Panc1 (cell line): ENCODE data around the gene CANT1. TPM values are rescaled to one million over a fixed set of nuclear protein-coding genes. Genes with fewer than 3 reads are reported as not detected.

Source experiments
- ATAC-seq: fragments of 200-7000 bp; cut with Tn5 transposase; 2 replicates; pipeline ENCODE4 v1.9.1; 2020; ENCODE audit warnings: mild to moderate bottlenecking, moderate library complexity
- BruUV-seq: library from RNA; stranded (reverse); fragments of 400-500 nt; replicated peaks from 2 replicates; lab custom pipeline; 2021; lab: Mats Ljungman, UMichigan
- CTCF ChIA-PET: fragments of 300-600 bp; sonication (Branson Sonifier 250); formaldehyde crosslinking; loops from one replicate; lab custom pipeline; 2022; ENCODE audit warnings: antibody characterized with exemption; lab: Charles Lee
- POLR2A ChIA-PET: fragments of 300-600 bp; sonication (Branson Sonifier 250); formaldehyde crosslinking; loops from one replicate; lab custom pipeline; 2022; ENCODE audit warnings: antibody characterized with exemption; lab: Charles Lee
- DNase-seq: peaks from one replicate; pipeline ENCODE4 v3.0.0-alpha.2; 2010; ENCODE audit warnings: low read depth, low spot score
- H3K27ac ChIP-seq: 2 replicates; pipeline ENCODE4 v1.5.1; 2011; ENCODE audit warnings: mild to moderate bottlenecking, low read length, inconsistent platforms
- H3K27me3 ChIP-seq: fragments of 200-500 bp; sonication (Bioruptor generic); 2 replicates; pipeline ENCODE4 v1.6.0; 2014; ENCODE audit warnings: low read length, inconsistent platforms; ENCODE audit not compliant: control insufficient read depth, insufficient read depth
- H3K36me3 ChIP-seq: fragments of 200-500 bp; sonication (Bioruptor generic); 2 replicates; pipeline ENCODE4 v1.5.1; 2014; ENCODE audit warnings: inconsistent platforms, mild to moderate bottlenecking, low read length, moderate library complexity; ENCODE audit not compliant: control insufficient read depth, insufficient read depth
- H3K4me1 ChIP-seq: 2 replicates; pipeline ENCODE4 v1.5.1; 2011; ENCODE audit warnings: inconsistent platforms, mild to moderate bottlenecking, low read length, moderate library complexity; ENCODE audit not compliant: control insufficient read depth, insufficient read depth
- H3K4me3 ChIP-seq, 2 experiments: 2 replicates each; pipeline ENCODE4 v1.5.1; 2011 to 2012; ENCODE audit warnings: low read depth in 2 of 2, low read length in 2 of 2, mild to moderate bottlenecking in 2 of 2, inconsistent platforms in 1 of 2, moderate library complexity in 1 of 2
- H3K9me3 ChIP-seq: fragments of 200-500 bp; sonication (Bioruptor generic); 2 replicates; pipeline ENCODE4 v1.5.1; 2014; ENCODE audit warnings: low read depth, mild to moderate bottlenecking, inconsistent platforms, low read length, moderate library complexity; ENCODE audit not compliant: control insufficient read depth, insufficient read depth
- POLR2AphosphoS5 ChIP-seq: IDR thresholded peaks from 2 replicates; pipeline ENCODE4 v1.6.1; 2012; ENCODE audit warnings: mild to moderate bottlenecking, low read depth, low read length, moderate library complexity
- SIN3A ChIP-seq: IDR thresholded peaks from 2 replicates; pipeline ENCODE4 v1.6.1; 2012; ENCODE audit warnings: low read depth, mild to moderate bottlenecking, low read length, moderate library complexity, borderline replicate concordance; ENCODE audit not compliant: insufficient read depth
- TCF7L2 ChIP-seq: IDR thresholded peaks from 2 replicates; pipeline ENCODE4 v1.6.1; 2011; ENCODE audit warnings: mild to moderate bottlenecking, low read depth, low read length, inconsistent platforms
- in situ Hi-C: cut with HindIII; loops from 2 replicates; pipeline ENCODE4 v1.10.0; 2016; ENCODE audit warnings: low sequenced_read_pairs, low pct_unique_long_range_greater_than_20kb
- intact Hi-C: fragments of 100-400 bp; cut with micrococcal nuclease; formaldehyde crosslinking; loops from one replicate; pipeline ENCODE4 v1.10.0; 2022; ENCODE audit not compliant: unreplicated experiment
- total RNA-seq: library from RNA; stranded (reverse); gene quantifications from one replicate; pipeline ENCODE4 v1.2.1, GENCODE V29; 2021; ENCODE audit not compliant: unreplicated experiment
- TF ChIP-seq, protein P1 (sequence below), 2 experiments: IDR thresholded peaks; 2 replicates each; pipeline ENCODE4 v1.6.1; 2011 to 2012; ENCODE audit warnings: low read depth in 2 of 2, control low read depth in 1 of 2, low read length in 1 of 2, mild to moderate bottlenecking in 1 of 2, moderate library complexity in 1 of 2; ENCODE audit not compliant: insufficient read depth in 1 of 2
- TF ChIP-seq, protein P2 (sequence below): fragments of 450-650 bp; IDR thresholded peaks from 2 replicates; pipeline ENCODE4 v1.5.1; 2017; ENCODE audit warnings: mild to moderate bottlenecking

CANT1 gene
- total RNA-seq, 1 experiment from 2014 or later = 160 TPM

DNA sequence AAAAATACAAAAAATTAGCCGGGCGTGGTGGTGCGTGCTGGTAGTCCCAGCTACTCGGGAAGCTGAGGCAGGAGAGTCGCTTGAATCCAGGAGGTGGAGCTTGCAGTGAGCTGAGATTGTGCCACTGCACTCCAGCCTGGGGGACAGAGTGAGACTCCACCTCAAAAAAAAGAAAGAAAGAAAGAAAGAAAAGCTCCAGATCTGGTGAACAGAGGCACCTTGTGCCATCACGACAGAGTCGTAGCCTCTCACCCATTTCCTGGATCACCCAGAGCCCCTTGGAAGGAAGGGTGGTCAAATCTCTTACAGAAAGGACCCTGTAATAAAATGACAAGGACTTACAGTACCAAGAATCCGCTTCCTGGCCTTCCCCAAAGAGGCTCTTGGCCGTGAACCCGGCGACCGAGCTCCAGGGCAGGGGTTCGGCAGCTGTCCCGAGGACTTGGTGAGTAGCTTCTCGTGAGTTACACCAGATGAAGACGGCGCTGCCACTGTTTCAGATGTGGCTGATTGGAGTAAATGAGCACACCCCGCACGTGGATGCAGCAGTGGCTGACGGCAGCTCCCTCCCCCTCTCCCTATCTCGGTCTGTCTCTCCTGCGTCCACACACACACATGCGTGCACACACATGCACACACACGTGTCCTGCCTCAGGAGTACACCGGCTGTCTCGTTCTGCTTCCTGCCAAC, 43.3 kb downstream of the CANT1 start:
- H3K4me3 ChIP-seq = no peak overlapping the region
- H3K27ac ChIP-seq = no peak overlapping the region
- no peaks in the 10 kb centered on the region for H3K27me3 ChIP-seq
- ATAC-seq (no peak), DNase-seq (no peak)
- no peaks in the 10 kb centered on the region; the same call in 1 of the 2 replicates for H3K4me1 ChIP-seq
- no peak for TF ChIP-seq SIN3A
- TF ChIP-seq TCF7L2 = no peak
- TF ChIP-seq, protein P1, sequence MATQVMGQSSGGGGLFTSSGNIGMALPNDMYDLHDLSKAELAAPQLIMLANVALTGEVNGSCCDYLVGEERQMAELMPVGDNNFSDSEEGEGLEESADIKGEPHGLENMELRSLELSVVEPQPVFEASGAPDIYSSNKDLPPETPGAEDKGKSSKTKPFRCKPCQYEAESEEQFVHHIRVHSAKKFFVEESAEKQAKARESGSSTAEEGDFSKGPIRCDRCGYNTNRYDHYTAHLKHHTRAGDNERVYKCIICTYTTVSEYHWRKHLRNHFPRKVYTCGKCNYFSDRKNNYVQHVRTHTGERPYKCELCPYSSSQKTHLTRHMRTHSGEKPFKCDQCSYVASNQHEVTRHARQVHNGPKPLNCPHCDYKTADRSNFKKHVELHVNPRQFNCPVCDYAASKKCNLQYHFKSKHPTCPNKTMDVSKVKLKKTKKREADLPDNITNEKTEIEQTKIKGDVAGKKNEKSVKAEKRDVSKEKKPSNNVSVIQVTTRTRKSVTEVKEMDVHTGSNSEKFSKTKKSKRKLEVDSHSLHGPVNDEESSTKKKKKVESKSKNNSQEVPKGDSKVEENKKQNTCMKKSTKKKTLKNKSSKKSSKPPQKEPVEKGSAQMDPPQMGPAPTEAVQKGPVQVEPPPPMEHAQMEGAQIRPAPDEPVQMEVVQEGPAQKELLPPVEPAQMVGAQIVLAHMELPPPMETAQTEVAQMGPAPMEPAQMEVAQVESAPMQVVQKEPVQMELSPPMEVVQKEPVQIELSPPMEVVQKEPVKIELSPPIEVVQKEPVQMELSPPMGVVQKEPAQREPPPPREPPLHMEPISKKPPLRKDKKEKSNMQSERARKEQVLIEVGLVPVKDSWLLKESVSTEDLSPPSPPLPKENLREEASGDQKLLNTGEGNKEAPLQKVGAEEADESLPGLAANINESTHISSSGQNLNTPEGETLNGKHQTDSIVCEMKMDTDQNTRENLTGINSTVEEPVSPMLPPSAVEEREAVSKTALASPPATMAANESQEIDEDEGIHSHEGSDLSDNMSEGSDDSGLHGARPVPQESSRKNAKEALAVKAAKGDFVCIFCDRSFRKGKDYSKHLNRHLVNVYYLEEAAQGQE (IDR thresholded peaks at IDR 0.05; ENCODE audit: insufficient read depth in 1 of 2, low read depth in 2 of 2, low read length in 1 of 2) = no peak
- H3K36me3 ChIP-seq = no peaks in the 10 kb centered on the region
- BruUV-seq = no TSS peak
- ChIA-PET POLR2A (interaction anchor here (0.6 kb wide), 1 partner anchor 867 kb away, joined by 4 read pairs; no protein-coding TSS in a partner anchor), CTCF (no interaction called here)
- in situ Hi-C loops = no loop called here
- H3K9me3 ChIP-seq = no peaks in the 10 kb centered on the region
- intact Hi-C loops = no loop called here

DNA sequence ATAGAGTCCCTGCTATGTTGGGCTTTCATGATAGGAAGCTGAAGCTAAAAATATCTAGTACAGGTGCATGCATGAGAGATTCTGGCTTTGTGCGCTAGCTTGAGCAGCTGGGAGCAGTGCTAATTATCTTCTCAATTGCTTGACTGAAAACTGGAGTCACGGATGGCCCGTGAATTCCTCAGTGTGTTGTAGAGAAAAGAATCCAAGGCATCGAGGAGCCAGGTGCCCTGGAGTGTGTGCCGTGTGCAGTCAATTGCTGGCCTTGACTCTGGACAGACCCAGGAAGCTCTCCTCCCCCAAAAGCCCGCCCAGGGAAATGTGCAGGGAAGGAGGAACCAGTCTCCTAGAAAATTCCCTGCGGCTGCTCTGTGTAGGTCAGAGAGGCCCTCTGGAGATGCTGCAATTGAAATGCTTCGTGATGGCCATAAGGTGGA, 44.1 kb downstream of the CANT1 start:
- TF ChIP-seq SIN3A = no peak
- no peak for TF ChIP-seq TCF7L2
- TF ChIP-seq, protein P1 (IDR thresholded peaks at IDR 0.05; ENCODE audit: insufficient read depth in 1 of 2, low read depth in 2 of 2, low read length in 1 of 2) = no peak
- TF ChIP-seq, protein P2, sequence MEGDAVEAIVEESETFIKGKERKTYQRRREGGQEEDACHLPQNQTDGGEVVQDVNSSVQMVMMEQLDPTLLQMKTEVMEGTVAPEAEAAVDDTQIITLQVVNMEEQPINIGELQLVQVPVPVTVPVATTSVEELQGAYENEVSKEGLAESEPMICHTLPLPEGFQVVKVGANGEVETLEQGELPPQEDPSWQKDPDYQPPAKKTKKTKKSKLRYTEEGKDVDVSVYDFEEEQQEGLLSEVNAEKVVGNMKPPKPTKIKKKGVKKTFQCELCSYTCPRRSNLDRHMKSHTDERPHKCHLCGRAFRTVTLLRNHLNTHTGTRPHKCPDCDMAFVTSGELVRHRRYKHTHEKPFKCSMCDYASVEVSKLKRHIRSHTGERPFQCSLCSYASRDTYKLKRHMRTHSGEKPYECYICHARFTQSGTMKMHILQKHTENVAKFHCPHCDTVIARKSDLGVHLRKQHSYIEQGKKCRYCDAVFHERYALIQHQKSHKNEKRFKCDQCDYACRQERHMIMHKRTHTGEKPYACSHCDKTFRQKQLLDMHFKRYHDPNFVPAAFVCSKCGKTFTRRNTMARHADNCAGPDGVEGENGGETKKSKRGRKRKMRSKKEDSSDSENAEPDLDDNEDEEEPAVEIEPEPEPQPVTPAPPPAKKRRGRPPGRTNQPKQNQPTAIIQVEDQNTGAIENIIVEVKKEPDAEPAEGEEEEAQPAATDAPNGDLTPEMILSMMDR = no peak
- no peak for TF ChIP-seq POLR2AphosphoS5
- in situ Hi-C loops (no loop called here), intact Hi-C loops (no loop called here)
- Histone ChIP-seq H3K27ac (no peak overlapping the region), H3K27me3 (no peaks in the 10 kb centered on the region), H3K36me3 (no peaks in the 10 kb centered on the region), H3K9me3 (no peaks in the 10 kb centered on the region), H3K4me1 (no peaks in the 10 kb centered on the region), H3K4me3 (no peak overlapping the region)
- DNase-seq = no peak
- BruUV-seq = no TSS peak
- POLR2A ChIA-PET = interaction anchor here (0.6 kb wide), 1 partner anchor 867 kb away, joined by 4 read pairs; no protein-coding TSS in a partner anchor
- ATAC-seq = no peak
- CTCF ChIA-PET = interaction anchor here (0.6 to 0.9 kb wide), 2 partner anchors 100 to 467 kb away, joined by 3 read pairs; no protein-coding TSS in a partner anchor
